ENCODE data around the gene DCAF12.

DNA sequence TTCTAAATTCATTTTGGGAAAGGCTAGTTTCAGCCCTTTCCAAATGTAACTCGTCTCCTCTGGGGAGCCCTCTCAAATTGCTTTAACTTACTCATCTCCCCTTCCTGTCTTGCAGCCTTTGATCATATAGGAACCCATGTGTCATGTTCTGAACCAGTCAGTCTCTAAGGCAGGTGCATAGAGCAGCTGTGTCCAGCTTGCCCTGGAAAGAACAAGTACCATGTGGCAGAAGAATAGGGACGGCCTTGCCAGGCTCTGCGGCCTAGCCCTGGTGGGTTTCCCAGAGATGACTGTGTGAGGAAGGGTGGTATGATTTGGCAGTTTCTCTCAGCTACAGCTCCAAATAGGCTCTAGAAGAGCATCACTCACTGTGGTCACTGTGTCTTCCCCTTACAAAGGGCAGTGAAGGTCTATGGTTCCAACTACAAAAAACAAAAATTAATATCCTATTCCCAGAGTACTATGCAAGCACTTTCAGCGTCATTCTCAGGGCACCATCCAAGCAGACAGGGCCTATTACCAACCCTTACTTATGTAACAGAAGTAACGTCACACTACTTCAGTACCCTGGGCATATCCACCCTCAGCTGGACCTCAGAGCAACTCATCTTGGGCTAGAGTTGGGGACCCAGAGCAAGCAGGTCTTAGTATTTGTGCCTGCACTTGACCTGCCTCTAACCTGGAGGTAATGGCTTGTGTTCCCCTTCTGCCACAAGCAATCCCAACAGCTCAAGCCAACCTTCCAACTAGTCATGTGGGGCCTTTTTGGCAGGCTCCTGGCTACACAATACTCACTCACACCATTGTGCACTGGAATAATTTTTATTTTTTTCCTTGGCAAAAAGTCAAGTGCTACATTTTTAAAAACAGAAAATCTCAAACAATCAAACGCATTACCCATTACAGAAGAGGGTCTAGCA lies 40.7 kb downstream of the DCAF12 start:
- TF ChIP-seq POLR2A (IDR thresholded peaks at IDR 0.05; ENCODE audit: low read length) (no peak), GATA1 (IDR thresholded peaks at IDR 0.05; ENCODE audit: low read depth, low read length) (no peak)

Data from erythroblast (primary cell).